GM21529 (cell line): ENCODE results near the gene TUBGCP5.

Source experiments
- ATAC-seq: cut with Tn5 transposase; IDR thresholded peaks from one replicate; pipeline ENCODE4 v1.9.1; 2021; ENCODE audit not compliant: unreplicated experiment

TUBGCP5 gene

DNA sequence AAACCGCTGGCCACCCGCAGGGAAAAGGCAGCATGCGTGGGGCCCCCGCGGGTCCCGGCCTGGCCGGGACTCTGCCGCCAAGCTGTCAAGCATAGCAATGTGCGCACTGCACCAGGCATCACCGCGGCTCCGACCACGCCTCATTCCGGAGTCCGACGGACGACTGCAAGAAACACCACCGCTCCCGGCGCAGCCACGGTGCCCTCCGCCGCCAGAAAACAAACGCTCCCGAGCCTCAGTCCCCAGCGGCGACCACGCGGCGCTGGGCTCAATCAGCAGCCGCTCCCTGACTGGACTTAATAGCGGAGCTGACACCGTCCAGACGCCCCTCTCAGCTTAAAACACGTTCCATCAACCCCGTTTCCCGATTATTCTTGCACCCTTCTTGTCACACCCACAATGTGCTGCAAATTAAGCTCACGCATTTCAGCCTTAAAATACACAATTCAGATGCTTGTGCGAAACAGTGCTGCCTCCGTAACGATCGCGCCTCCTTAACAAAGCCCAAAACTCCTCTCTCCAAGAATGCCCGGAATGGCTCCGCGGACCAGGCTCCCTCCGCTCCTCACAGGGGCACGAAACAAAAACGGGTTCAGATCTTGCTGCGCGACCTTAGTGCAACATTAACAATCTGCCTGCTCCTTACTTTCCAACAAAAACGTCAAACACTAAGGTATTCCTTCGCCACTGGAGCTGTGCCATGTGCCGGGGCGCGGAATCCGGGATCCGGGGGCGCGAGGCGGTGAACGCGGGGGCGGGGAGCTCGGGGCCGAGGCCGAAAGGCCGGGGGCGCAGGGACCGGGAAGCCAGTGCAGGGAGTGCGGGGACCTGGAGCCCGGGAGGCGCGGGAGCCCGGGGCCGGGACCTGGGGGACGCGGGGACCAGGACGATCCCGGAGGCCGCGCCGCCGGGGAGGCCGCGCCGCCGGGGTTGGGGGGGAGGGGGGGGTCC is 59.9 kb downstream of the TUBGCP5 start:
- ATAC-seq: peak; percentile 48

DNA sequence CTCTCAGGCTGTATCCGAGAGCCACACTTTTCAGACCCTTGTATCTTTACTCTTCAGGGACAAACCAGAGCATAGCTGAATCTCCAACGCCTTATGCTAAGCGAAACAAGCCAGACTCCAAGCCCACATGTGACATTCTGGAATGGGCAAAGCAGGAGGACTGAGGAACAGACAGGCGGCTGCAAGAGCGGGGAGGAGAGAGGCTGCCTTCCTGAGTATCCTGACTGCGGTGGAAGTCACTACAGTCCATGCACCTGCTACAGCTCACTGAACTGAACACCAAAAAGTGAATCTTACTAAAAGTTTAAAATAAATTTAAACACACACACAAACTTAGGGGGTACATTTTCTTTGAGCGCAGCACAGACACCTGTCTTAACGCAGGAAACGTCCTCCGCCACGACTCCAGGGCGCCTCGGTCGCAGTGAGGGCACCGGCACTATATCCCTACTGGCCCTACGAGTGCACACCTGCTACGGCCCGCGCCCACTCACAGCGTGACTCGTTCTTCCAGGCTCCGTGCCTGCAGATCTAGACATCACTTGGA is 60.6 kb downstream of the TUBGCP5 start:
- ATAC-seq: peak; percentile 33

DNA sequence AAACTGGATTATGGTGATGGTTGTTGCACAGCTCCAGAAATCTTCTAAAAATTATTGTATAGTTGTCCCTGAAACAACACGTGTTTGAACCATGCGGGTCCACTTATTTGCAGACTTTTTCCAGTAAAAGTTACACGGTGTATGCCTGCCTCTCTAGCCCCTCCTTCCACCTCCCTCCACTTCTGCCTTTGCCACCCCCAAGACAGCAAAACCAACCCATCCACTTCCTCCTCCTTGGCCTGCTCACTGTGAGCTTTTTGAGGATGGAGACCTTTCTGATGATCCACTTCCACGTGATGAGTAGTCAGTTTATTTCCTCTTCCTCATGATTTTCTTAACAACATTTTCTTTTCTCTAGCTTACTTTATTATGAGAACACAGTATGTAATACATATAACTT is 64.6 kb downstream of the TUBGCP5 start:
- no peak for ATAC-seq

DNA sequence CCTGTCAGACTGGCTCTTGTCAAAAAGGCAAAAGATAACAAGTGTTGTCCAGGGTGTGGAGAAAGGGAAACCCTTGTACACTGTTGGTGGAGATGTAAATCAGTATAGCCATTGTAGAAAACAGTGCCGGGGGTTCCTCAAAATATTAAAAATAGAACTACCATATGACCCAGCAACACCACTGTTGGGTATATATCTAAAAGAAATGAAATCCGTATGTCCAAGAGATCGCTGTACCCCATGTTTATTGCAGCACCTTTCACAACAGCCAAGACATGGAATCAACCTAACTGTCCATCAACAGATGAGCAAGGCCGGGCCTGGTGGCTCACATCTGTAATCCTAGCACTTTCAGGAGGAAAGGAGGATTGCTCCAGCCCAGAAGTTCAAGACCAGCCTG is 65.4 kb downstream of the TUBGCP5 start:
- ATAC-seq: no peak

DNA sequence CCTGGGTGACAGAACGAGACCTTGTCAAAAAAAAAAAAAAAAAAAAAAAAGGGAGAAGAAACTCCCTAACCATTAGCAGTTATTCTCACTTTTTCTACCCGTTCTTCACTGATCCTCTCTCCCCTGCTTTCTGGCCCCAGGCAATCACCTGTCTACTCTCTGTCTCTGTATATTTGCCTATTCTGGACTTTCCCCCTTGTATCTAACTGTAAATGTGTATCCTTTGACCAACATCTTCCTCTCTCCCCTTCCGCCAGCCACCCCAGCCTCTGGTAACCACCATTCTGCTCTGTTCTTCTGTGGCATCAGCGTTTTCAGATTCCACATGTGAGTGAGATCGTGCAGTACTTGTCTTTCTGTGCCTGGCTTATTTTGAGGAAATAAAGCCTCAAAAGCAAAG is 66.1 kb downstream of the TUBGCP5 start:
- ATAC-seq: peak; percentile 67

DNA sequence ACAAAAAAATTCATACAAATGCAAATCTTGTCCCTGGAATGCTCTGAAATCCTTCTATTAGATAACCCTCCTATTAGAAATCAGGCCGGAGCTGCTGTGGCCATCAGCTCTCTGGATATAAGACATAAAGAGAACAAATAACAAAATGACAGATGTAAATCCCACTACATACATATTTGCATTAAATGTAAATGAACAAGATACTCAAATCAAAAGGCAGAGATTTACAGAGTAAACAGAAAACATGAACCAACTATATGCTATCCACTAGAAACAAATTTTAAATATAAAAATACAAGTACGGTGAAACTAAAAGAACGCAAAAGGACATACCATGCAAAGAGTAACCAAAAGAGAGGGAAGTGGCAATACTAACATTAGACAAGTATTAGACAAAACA is 69.9 kb downstream of the TUBGCP5 start:
- no peak for ATAC-seq

DNA sequence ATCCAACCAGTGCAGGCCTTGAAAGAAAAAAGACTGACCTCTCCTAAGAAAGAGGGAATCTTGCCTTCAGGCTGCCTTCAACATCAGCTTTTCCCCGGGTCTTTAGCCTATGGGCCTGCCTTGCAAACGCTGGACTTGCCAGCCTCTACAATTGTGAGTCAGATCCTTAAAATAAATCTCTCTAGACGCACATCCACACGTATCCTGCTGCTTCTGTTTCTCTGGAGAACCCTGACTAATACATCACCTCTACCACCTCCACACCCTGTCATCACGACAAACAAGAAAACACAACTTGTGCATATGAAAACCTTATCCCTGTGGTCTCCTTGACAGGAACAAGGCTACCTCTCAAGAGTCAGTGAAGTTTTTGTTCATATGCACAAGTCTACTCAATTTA is 71.0 kb downstream of the TUBGCP5 start:
- ATAC-seq: no peak

DNA sequence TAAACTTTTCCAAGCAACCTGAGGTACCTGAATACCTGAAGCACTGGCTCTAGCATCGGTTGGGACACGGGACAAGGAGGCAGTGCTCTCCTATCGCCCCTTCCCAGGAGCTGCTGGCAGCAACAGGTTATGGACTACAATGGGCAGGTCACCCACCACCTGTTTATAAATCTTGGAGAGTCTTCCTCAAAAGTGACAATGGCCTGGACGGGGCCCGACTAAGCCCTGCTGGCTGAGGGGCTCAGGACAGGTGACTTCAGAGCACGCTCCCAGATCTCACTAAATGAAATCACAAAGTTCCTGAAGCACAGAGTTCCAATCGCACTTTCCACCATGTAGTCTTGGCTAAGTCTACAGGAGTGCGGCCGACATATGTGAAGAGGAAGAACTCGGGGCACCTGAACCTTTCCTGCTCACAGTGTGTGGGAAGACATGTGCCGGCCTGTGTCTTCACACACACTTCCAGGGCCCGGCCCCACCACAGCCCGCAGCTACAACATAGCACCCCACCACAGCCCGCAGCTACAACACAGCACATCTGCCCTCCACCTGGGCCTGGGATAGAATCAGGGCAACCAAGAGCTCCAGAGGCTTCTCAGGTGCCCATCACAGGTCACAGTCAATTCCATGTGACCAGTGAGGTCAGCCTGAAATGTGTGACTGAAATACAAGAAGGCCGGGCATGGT is 72.1 kb downstream of the TUBGCP5 start:
- ATAC-seq: no peak

DNA sequence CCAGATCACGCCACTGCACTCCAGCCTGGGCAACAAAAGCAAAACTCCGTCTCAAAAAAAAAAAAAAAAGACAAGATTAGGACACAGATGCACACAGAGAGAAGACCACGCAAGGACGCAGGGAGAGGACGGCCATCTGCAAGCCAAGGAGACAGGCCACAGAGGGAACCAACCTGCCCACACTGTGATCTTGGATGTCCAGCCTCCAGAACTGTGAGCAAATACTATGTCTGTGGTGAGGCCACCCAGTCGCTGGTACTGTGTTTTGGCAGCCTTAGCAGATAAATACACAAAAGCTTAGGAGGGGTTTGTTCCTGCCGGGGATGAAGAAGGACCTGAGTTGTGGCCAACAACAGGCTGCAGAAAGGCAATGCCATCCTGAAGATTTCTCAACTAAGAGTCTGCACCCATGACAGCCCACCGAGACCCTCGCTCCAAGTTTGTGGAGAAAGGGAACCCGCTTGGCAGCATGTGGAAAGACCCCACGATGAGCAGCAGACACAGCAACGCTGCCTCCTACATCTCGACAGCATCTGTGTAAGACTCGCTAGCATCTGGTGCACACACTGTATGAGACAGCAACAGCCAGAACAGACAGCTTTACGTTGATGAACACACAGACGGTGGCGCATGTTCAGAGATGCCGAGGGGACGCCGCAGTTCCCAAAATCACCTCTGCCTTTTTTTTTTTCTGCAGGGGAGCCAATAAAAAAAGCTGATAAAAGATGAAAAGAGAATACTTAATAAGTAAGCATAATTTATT is 72.9 kb downstream of the TUBGCP5 start:
- ATAC-seq: no peak

DNA sequence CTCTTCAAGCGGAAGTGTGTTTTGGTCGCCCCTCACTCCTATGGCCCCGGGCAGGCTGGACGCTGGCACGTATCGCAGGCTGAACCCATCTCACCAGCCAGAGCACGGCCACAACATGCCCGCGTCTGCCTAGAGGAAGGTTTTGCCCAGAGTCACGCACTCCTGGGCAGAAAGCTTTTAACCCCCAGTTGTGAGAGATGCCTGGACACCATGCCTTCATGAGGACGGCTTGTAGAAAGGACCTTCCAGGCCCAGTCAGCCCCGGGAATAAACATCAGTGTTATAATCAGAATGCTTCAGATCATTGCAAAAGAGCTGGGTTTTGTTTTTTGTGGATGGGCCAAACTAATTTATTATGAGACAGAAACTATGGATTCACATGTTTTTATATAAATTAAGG is 75.7 kb downstream of the TUBGCP5 start:
- no peak for ATAC-seq

DNA sequence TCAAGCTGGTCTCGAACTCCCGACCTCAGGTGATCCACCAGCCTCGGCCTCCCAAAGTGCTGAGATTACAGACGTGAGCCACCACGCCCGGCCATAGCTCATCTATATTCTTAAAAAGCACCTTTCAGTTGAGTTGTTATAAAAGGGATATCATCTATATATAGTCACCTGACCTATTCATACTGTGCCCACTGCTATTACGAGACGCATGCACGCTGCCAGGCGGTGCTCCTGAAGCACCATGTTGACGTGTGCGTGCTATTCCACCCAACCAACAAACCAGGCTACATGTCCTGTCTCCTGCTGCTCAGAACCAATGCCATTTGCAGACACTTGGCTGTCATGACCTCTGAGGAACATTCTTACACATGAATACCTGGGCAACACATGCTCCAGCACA is 76.8 kb downstream of the TUBGCP5 start:
- ATAC-seq: no peak

DNA sequence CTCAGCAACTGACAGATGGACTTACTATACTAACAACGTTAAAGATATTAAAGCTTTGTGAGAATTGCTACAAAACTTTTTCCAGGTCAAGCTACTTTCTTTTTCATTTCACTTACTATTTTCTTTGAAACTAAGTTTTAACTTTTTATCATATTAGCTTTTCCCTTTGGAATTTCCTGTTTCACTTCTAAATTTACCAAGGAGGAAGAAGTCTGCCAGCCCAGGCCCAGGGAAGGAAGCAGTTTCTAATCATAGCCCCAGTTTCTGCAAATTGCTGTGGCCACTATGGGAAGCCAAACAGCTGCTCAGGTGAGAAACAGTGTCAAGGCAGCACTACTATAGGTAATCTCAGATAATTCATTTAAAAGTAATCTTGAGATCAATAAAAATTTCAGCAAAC is 77.6 kb downstream of the TUBGCP5 start:
- ATAC-seq: no peak

DNA sequence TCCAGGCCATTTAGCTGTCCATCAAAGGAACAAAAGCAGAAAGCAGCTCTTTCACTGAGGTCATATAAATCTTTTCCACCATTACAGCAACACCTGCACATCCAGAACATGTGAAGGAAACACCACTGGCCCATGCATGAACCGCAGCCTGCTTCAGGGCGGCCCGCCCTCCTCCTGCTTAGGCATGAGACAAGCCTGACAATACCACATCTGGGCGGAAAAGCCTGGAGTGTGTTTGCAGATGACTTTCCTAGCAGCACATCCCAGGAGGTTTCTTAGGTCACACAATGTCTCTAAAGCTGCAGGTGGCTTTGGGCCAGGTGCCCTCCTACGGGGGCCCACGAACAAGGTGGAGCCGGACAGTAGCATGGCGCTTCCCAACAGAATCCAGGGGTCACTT is 78.8 kb downstream of the TUBGCP5 start:
- ATAC-seq: no peak

DNA sequence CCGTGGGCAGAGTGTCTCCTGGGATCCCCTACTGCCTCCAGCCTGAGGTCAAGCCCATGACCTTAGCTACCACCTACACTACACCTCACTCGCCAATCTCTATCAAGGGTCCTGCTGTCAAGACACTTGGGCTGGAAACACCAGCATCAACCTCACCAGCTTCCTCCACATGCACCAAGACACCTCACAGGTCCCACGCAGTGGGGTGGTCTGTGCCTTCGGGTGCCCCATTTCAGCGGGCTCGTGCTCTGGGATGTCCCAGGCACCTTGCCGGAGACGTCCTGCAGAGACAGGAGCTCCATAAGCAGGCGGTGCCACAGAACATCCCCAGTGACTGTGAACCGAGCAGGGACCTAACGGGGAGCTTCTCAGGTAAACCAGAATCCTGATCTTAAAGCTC is 79.2 kb downstream of the TUBGCP5 start:
- no peak for ATAC-seq

DNA sequence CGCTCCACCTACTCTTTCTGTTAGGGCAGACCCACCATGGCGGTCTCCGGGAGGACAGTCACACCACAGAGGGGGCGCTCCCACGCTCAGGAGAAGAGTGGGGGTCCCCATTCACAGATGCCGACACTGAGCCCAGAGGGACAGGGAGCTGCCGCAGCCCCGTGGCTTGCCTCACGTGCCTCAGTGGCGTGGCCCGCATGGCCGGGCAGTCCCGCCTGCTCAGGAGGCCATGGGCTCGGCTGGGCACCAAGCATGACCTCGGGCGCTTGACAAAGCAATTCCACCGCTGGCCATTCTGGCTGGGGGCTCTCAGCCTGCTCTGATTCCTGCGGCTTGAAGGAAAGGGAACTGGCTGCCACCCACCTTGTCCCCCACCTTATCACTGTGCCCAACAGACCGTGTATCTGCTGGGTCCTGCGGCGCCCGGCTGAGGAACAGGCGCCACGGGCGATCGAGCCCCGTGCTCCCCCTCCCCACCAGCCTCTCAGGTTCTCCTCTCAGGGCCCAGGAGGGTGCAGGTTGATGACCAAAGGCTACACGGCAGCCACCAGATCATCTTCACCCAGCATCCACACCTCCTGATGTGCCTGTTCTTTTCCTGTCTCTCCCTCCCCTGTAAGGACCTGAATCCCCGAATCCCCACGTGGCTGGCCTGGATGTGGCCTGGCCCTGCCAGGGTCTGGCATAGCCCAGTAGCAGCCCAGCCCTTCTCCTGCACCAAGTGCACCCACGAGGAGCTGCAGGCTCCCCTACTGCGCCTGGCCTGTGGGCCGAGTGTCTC is 79.9 kb downstream of the TUBGCP5 start:
- no peak for ATAC-seq

DNA sequence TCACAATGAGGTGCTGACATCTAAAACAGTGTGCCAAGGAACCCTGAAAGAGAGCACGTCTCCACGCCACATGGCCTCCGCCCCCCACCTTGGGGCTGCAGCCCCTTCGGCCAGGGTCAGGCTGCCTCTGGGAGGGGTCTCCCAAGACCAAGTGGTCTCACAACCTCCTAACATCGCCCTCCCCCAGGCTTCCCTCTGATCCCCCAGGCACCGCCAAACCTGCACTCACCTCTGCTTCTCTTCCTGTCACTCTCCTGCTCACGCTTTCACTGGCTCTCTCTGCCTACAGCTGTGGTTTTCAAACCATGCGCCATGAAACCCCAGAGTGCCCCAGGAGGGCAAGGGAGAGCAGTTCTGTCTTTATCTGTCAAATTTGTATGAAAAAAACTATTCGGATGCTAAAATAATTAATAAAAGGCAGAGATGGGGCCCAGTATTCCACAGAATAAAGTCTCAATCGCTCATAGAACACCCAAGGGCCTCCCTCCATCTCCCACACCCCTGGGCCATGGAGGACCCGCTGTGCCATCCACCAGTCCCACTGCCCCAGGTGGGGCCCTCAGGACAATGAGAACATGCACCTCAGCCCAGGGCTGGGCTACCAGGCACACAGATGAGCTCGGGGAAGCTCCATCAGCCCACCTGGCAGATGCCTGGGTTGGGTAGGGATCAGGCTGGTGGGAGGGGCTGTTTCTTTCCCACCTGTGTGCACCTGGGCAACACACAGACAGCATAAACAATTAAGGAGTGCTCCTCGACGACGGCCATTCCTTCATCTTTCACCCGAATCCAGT is 80.7 kb downstream of the TUBGCP5 start:
- ATAC-seq: no peak

DNA sequence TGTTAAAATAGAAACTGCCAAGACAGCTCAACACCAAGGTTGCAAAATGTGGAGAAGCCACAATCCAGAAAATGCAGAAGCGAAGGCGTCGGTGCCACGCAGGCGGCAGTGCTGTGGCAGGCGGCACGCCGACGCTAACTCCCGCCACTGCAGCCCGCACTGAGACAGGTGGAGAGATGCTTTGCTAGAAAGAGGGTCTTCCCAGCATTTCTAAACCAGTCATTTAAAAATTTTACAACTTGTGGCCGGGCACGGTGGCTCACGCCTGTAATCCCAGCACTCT is 82.5 kb downstream of the TUBGCP5 start:
- ATAC-seq: no peak

DNA sequence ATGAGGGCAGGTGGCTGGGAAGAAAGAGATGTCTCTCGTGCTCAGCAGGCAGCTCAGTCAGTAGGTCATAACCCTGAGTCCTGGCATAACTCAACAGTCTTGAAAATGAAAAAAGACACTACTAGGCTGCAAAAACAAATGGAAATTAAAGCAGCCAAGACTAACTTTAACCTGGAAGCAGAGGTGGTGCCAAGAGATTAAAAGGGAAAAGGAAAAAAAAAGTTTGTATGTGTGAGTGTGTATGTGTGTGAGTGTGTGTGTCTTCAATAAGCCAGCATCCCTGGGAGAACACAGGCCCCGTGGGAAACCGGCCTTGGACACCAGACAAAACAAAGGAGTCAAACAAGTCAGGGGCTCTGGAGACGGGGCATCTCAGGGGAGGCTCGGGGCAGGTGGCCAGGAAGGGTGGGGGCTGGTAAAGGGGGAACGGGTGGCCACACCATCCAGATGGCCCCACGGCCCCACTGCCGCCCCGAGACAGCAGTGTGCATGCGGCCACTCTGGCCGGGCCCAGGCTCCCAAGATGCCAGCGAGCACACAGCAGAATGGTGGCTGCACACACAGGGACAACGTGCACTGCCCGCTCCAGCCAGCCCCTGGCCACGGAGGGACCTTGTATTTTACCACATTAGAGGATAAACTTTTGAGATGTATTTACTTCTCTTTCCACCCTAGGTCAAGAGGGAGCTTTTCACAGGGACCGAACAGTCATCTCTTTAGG is 83.0 kb downstream of the TUBGCP5 start:
- no peak for ATAC-seq

DNA sequence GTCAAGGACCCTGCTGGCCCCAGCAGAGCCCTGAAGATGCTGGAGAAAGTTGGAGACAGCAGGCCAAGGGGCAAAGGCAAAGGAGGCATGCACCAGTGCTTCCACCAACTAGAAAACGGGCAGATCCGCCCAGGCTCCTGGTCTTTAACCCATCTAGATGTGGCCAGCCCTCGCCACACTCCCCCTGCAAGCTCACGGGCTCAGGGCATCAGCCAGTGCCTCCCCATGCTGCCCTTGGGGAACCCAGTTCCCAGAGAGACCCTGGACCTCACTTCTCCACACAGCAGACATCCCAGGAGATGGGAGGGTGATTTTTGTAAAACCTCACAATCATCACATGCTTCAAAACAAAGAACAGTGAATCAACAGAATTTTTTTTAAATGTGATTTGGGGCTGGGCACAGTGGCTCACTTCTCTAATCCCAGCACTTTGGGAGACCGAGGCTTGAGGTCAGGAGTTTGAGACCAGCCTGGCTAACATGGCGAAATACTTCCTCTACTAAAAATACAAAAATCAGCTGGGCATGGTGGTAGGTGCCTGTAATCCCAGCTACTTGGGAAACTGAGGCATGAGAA is 83.7 kb downstream of the TUBGCP5 start:
- no peak for ATAC-seq
